22Rv1 (cell line): ENCODE data around the gene CHST10.

Experiments used
- ZFX ChIP-seq: fragments of 450-650 bp; IDR thresholded peaks from 2 replicates; pipeline ENCODE4 v1.6.1; 2017; ENCODE audit warnings: antibody characterized with exemption, borderline replicate concordance
- TF ChIP-seq, protein P1 (sequence below): fragments of 450-650 bp; IDR thresholded peaks from 2 replicates; pipeline ENCODE4 v1.5.1; 2017; ENCODE audit warnings: mild to moderate bottlenecking

DNA sequence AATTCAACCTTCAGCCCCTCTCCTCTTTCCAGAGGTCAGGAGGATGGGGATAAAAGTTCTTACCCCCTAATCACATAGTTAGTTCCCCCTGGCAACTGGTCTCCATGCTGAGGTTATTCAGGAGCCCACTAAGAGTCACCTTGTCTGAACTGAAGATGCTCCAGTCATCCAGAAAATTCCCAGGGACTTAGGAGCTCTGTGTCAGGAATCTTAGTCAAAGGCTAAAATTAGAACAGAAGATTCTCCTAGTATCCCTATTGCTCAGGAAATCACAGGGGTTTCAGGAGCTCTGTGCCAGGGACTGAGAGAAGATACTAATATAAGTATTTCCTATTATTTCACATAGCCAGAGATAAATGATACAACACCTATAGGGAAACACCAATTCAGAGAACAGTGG lies 57.9 kb downstream of the CHST10 start:
- TF ChIP-seq, protein P1, sequence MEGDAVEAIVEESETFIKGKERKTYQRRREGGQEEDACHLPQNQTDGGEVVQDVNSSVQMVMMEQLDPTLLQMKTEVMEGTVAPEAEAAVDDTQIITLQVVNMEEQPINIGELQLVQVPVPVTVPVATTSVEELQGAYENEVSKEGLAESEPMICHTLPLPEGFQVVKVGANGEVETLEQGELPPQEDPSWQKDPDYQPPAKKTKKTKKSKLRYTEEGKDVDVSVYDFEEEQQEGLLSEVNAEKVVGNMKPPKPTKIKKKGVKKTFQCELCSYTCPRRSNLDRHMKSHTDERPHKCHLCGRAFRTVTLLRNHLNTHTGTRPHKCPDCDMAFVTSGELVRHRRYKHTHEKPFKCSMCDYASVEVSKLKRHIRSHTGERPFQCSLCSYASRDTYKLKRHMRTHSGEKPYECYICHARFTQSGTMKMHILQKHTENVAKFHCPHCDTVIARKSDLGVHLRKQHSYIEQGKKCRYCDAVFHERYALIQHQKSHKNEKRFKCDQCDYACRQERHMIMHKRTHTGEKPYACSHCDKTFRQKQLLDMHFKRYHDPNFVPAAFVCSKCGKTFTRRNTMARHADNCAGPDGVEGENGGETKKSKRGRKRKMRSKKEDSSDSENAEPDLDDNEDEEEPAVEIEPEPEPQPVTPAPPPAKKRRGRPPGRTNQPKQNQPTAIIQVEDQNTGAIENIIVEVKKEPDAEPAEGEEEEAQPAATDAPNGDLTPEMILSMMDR = no peak
- no peak for TF ChIP-seq ZFX
